AG04450 (cell line): ENCODE data around the gene S100A12. TPM values are rescaled to one million over a fixed set of nuclear protein-coding genes. Genes with fewer than 3 reads are reported as not detected.

Source experiments
- CTCF ChIA-PET: fragments of 300-600, 350-600 bp; formaldehyde crosslinking; extraction: SDS; loops from one replicate; lab custom pipeline; 2022; ENCODE audit warnings: antibody characterized with exemption, inconsistent platforms; lab: Charles Lee
- POLR2A ChIA-PET: fragments of 350-600 bp; formaldehyde crosslinking; extraction: SDS; loops from one replicate; lab custom pipeline; 2021; ENCODE audit warnings: antibody characterized with exemption, inconsistent platforms; lab: Yijun Ruan, JAX
- DNase-seq: peaks from one replicate; pipeline ENCODE4 v3.0.0-alpha.2; 2011; ENCODE audit warnings: low read depth, low spot score
- H3K27ac ChIP-seq: one replicate; pipeline ENCODE4 v1.5.1; 2012; ENCODE audit warnings: low read depth, low read length, control low read depth
- H3K27me3 ChIP-seq: one replicate; pipeline ENCODE4 v1.6.0; 2012; ENCODE audit warnings: low read length; ENCODE audit not compliant: control insufficient read depth, insufficient read depth
- H3K4me3 ChIP-seq: 2 replicates; pipeline ENCODE4 v1.5.1; 2011; ENCODE audit warnings: mild to moderate bottlenecking, low read depth, low read length, control low read depth
- H3K9me3 ChIP-seq: 2 replicates; pipeline ENCODE4 v1.5.1; 2012; ENCODE audit warnings: low read length; ENCODE audit not compliant: control insufficient read depth, insufficient read depth
- CTCF ChIP-seq: IDR thresholded peaks from 2 replicates; pipeline ENCODE4 v1.5.1; 2011; ENCODE audit warnings: low read depth, low read length, control low read depth, inconsistent platforms
- polyA plus RNA-seq: library from polyadenylated mRNA; depleted of rRNA; stranded (reverse); fragments of >200 nt; gene quantifications from 2 replicates; pipeline ENCODE4 v1.2.3, GENCODE V29; 2011

Gene S100A12
- polyA plus RNA-seq, 1 experiment, result not detected

GRCh38 chr1:153387785-153388184 lies 12.4 kb upstream of the S100A12 start:
- POLR2A ChIA-PET, result no interaction called here
- CTCF ChIA-PET, result no interaction called here
- Histone ChIP-seq H3K4me3 (no peak overlapping the region), H3K27me3 (peaks cover 8% of the 10 kb centered on the region), H3K9me3 (no peaks in the 10 kb centered on the region), H3K27ac (no peak overlapping the region)
- DNase-seq, result no peak
- no peak for TF ChIP-seq CTCF

DNA sequence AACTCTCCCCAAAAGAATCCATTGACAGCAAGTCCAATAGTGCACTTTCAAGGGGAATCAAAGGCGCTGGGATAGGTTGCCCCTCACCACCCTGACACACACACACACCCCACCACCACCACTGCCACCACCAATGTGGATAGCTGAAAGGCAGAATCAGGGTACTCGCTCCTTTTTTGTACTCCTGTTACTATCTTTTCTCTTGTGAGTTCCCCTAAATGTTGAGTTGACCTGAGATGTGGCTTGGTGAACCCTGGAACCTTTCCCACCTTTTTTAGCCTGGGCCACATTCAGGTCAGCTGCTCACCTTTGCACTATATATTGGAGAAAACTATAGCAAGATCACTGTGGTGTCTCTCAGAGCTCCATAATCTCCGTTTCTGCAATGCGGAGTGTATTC lies 11.6 kb upstream of the S100A12 start:
- no peak for DNase-seq

GRCh38 chr1:153386500-153386901 lies 11.1 kb upstream of the S100A12 start:
- Histone ChIP-seq H3K9me3 (no peaks in the 10 kb centered on the region), H3K27me3 (peaks cover 8% of the 10 kb centered on the region), H3K27ac (no peak overlapping the region), H3K4me3 (no peak overlapping the region)
- CTCF ChIA-PET, result no interaction called here
- no peak for TF ChIP-seq CTCF
- POLR2A ChIA-PET, result no interaction called here
- no peak for DNase-seq

More for the DNA sequence above, 11.6 kb upstream of the S100A12 start:
- no peak overlapping the region for H3K4me3 ChIP-seq
- H3K27me3 ChIP-seq, result peaks cover 8% of the 10 kb centered on the region
- no peak for TF ChIP-seq CTCF
- ChIA-PET POLR2A (no interaction called here), CTCF (no interaction called here)
- no peak overlapping the region for H3K27ac ChIP-seq
- H3K9me3 ChIP-seq, result no peaks in the 10 kb centered on the region

- Histone ChIP-seq H3K27me3 (peaks cover 8% of the 10 kb centered on the region), H3K4me3 (no peak overlapping the region), H3K27ac (no peak overlapping the region), H3K9me3 (peaks cover 3% of the 10 kb centered on the region; the same call in 1 of the 2 replicates)
- TF ChIP-seq CTCF, result no peak
- ChIA-PET CTCF (no interaction called here), POLR2A (no interaction called here)
- DNase-seq, result no peak
Measured at GRCh38 chr1:153384958-153385580, 9.6 kb upstream of the S100A12 start.

DNA sequence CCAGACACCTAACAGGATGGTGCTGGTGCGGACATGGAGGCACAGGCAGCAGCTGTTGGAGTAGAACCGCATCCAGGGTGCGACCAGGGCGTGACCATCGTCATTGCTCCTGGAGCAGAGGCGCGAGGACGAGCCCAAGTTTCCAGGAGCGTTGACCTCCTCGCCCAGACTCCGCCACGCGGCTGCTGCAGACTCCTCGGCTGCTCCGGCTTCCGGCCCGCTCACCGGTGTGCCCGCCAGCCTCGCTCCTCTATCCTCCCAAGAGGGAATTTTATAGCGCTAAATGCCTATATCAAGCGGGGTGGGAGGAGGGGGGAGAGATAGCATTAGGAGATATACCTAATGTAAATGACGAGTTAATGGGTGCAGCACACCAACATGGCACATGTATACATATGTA lies 5.3 kb upstream of the S100A12 start:
- no peaks in the 10 kb centered on the region for H3K27me3 ChIP-seq
- DNase-seq, result no peak
- TF ChIP-seq CTCF, result no peak
- H3K4me3 ChIP-seq, result no peak overlapping the region
- H3K9me3 ChIP-seq, result peaks cover 3% of the 10 kb centered on the region; the same call in 1 of the 2 replicates
- CTCF ChIA-PET, result no interaction called here
- no peak overlapping the region for H3K27ac ChIP-seq
- POLR2A ChIA-PET, result no interaction called here
